ACHN (cell line): ENCODE data around the gene CALY.

Source experiments
- DNase-seq: peaks from one replicate; pipeline ENCODE4 v3.0.0-alpha.2; 2015
- in situ Hi-C: cut with HindIII; loops from 2 replicates; pipeline ENCODE4 v1.10.0; 2017; ENCODE audit warnings: low sequenced_read_pairs, low pct_ligation_motif_present, low pct_unique_long_range_greater_than_20kb

CALY gene

GRCh38 chr10:133354672-133355240 is 18.1 kb upstream of the CALY start:
- in situ Hi-C loops: no loop called here
- no peak for DNase-seq

- no peak for DNase-seq
- in situ Hi-C loops: no loop called here
These were observed 17.4 kb upstream of the CALY start for GRCh38 chr10:133353988-133354605.

- in situ Hi-C loops: no loop called here
- DNase-seq: no peak
These were observed 16.7 kb upstream of the CALY start for GRCh38 chr10:133353202-133353959.

GRCh38 chr10:133351408-133352318 is 15.0 kb upstream of the CALY start:
- DNase-seq: no peak
- in situ Hi-C loops: no loop called here

- in situ Hi-C loops: no loop called here
- no peak for DNase-seq
These were observed 14.2 kb upstream of the CALY start for GRCh38 chr10:133350950-133351329.

GRCh38 chr10:133350283-133350949 is 13.7 kb upstream of the CALY start:
- in situ Hi-C loops: no loop called here
- DNase-seq: no peak

- DNase-seq: no peak
- in situ Hi-C loops: no loop called here
These were observed 12.9 kb upstream of the CALY start for GRCh38 chr10:133349577-133350011.

GRCh38 chr10:133349160-133349568 is 12.5 kb upstream of the CALY start:
- DNase-seq: no peak
- in situ Hi-C loops: no loop called here

- in situ Hi-C loops: no loop called here
- no peak for DNase-seq
These were observed 11.2 kb upstream of the CALY start for GRCh38 chr10:133347710-133348517.

GRCh38 chr10:133346413-133346812 is 9.7 kb upstream of the CALY start:
- in situ Hi-C loops: no loop called here

GRCh38 chr10:133344236-133344635 is 7.5 kb upstream of the CALY start:
- no peak for DNase-seq
- in situ Hi-C loops: no loop called here

More at GRCh38 chr10:133346413-133346812, 9.7 kb upstream of the CALY start:
- DNase-seq: no peak

- in situ Hi-C loops: no loop called here
- DNase-seq: no peak
These were observed 6.9 kb upstream of the CALY start for GRCh38 chr10:133343558-133343957.

- no peak for DNase-seq
- in situ Hi-C loops: no loop called here
These were observed 6.2 kb upstream of the CALY start for GRCh38 chr10:133342942-133343341.

- in situ Hi-C loops: no loop called here
- DNase-seq: no peak
These were observed 5.3 kb upstream of the CALY start for GRCh38 chr10:133341983-133342382.

GRCh38 chr10:133339708-133340380 is 3.1 kb upstream of the CALY start:
- in situ Hi-C loops: no loop called here

GRCh38 chr10:133338080-133339071 is 1.7 kb upstream of the CALY start:
- in situ Hi-C loops: no loop called here
- DNase-seq: no peak

More at GRCh38 chr10:133339708-133340380, 3.1 kb upstream of the CALY start:
- DNase-seq: no peak
